ENCODE results near the gene TNRC18.

The TNRC18 gene

GRCh38 chr7:5345171-5345570, 78.5 kb downstream of the TNRC18 start:
- no peak overlapping the region for H3K27ac ChIP-seq (ENCODE audit: low read depth, low read length)

GRCh38 chr7:5344342-5344741, 79.3 kb downstream of the TNRC18 start:
- H3K4me2 ChIP-seq (ENCODE audit: low read depth, low read length, poor library complexity, severe bottlenecking), result no peak overlapping the region
- peaks cover 28% of the 10 kb centered on the region for H3K36me3 ChIP-seq (ENCODE audit: low read length)
- H3K79me2 ChIP-seq (ENCODE audit: insufficient read depth, low read length), result no peaks in the 10 kb centered on the region

More at GRCh38 chr7:5345171-5345570, 78.5 kb downstream of the TNRC18 start:
- Histone ChIP-seq H3K36me3 (ENCODE audit: low read length) (peaks cover 28% of the 10 kb centered on the region), H2AFZ (ENCODE audit: low read depth, low read length, severe bottlenecking) (no peak overlapping the region), H3K4me2 (ENCODE audit: low read depth, low read length, poor library complexity, severe bottlenecking) (no peak overlapping the region), H3K9me2 (replicated peaks; ENCODE audit: insufficient read depth, low read length) (no peaks in the 10 kb centered on the region), H3K79me2 (ENCODE audit: insufficient read depth, low read length) (no peaks in the 10 kb centered on the region), H3F3A (ENCODE audit: insufficient read depth) (no peaks in the 10 kb centered on the region), H3K27me3 (ENCODE audit: low read length) (no peaks in the 10 kb centered on the region), H4K20me1 (ENCODE audit: low read depth, low read length) (no peaks in the 10 kb centered on the region), H3K9ac (ENCODE audit: low read length) (no peak overlapping the region), H3K4me3 (ENCODE audit: insufficient read depth, low read length, poor library complexity, severe bottlenecking) (no peak overlapping the region), H3K9me3 (ENCODE audit: insufficient read depth, low read length) (peaks cover 8% of the 10 kb centered on the region; the same call in 1 of the 2 replicates)
- TF ChIP-seq CTCF (IDR thresholded peaks at IDR 0.05; ENCODE audit: insufficient read depth, low read length, poor library complexity, severe bottlenecking) (no peak), EZH2phosphoT487 (conservative IDR thresholded peaks at IDR 0.05; ENCODE audit: low read length) (no peak)

GRCh38 chr7:5343884-5344283, 79.8 kb downstream of the TNRC18 start:
- H3K9ac ChIP-seq (ENCODE audit: low read length), result no peak overlapping the region
- no peaks in the 10 kb centered on the region for H3K9me2 ChIP-seq (replicated peaks; ENCODE audit: insufficient read depth, low read length)
- H3K27me3 ChIP-seq (ENCODE audit: low read length), result no peaks in the 10 kb centered on the region
- H2AFZ ChIP-seq (ENCODE audit: low read depth, low read length, severe bottlenecking), result no peak overlapping the region
- no peak for TF ChIP-seq CTCF (IDR thresholded peaks at IDR 0.05; ENCODE audit: insufficient read depth, low read length, poor library complexity, severe bottlenecking)
- TF ChIP-seq EZH2phosphoT487 (conservative IDR thresholded peaks at IDR 0.05; ENCODE audit: low read length), result no peak
- no peaks in the 10 kb centered on the region for H4K20me1 ChIP-seq (ENCODE audit: low read depth, low read length)
- no peak overlapping the region for H3K4me2 ChIP-seq (ENCODE audit: low read depth, low read length, poor library complexity, severe bottlenecking)
- no peak overlapping the region for H3K27ac ChIP-seq (ENCODE audit: low read depth, low read length)
- H3F3A ChIP-seq (ENCODE audit: insufficient read depth), result no peaks in the 10 kb centered on the region
- no peak overlapping the region for H3K4me3 ChIP-seq (ENCODE audit: insufficient read depth, low read length, poor library complexity, severe bottlenecking)
- no peaks in the 10 kb centered on the region for H3K79me2 ChIP-seq (ENCODE audit: insufficient read depth, low read length)
- H3K36me3 ChIP-seq (ENCODE audit: low read length), result peaks cover 28% of the 10 kb centered on the region
- H3K9me3 ChIP-seq (ENCODE audit: insufficient read depth, low read length), result peaks cover 8% of the 10 kb centered on the region; the same call in 1 of the 2 replicates

More at GRCh38 chr7:5344342-5344741, 79.3 kb downstream of the TNRC18 start:
- H4K20me1 ChIP-seq (ENCODE audit: low read depth, low read length), result no peaks in the 10 kb centered on the region
- peaks cover 8% of the 10 kb centered on the region; the same call in 1 of the 2 replicates for H3K9me3 ChIP-seq (ENCODE audit: insufficient read depth, low read length)
- no peak overlapping the region for H3K4me3 ChIP-seq (ENCODE audit: insufficient read depth, low read length, poor library complexity, severe bottlenecking)
- no peaks in the 10 kb centered on the region for H3F3A ChIP-seq (ENCODE audit: insufficient read depth)
- no peak overlapping the region for H3K9ac ChIP-seq (ENCODE audit: low read length)
- no peak overlapping the region for H2AFZ ChIP-seq (ENCODE audit: low read depth, low read length, severe bottlenecking)
- H3K27ac ChIP-seq (ENCODE audit: low read depth, low read length), result no peak overlapping the region
- H3K9me2 ChIP-seq (replicated peaks; ENCODE audit: insufficient read depth, low read length), result no peaks in the 10 kb centered on the region
- H3K27me3 ChIP-seq (ENCODE audit: low read length), result no peaks in the 10 kb centered on the region
- TF ChIP-seq CTCF (IDR thresholded peaks at IDR 0.05; ENCODE audit: insufficient read depth, low read length, poor library complexity, severe bottlenecking) (no peak), EZH2phosphoT487 (conservative IDR thresholded peaks at IDR 0.05; ENCODE audit: low read length) (no peak)

Measured in SU-DHL-6 (cell line).